SK-N-SH treated with all-trans-retinoic acid at 6 μM for 48 hours (cell line): ENCODE results near the gene NCAM2.

Experiments
- ARNTL ChIP-seq: fragments of 450-650 bp; formaldehyde crosslinking; IDR thresholded peaks from 2 replicates; pipeline ENCODE4 v1.5.0; 2020; ENCODE audit warnings: low read depth, mild to moderate bottlenecking, moderate library complexity, borderline replicate concordance
- CREB5 ChIP-seq: fragments of 250-450 bp; sonication (Bioruptor Pico); IDR thresholded peaks from 2 replicates; pipeline ENCODE4 v1.5.1; 2020; ENCODE audit warnings: low read depth, mild to moderate bottlenecking, moderate library complexity
- GLIS3 ChIP-seq: fragments of 250-450 bp; sonication (Bioruptor Pico); IDR thresholded peaks from 2 replicates; pipeline ENCODE4 v1.5.0; 2020; ENCODE audit warnings: mild to moderate bottlenecking, moderate library complexity
- ISL1 ChIP-seq: fragments of 250-450 bp; sonication (Bioruptor Pico); IDR thresholded peaks from 2 replicates; pipeline ENCODE4 v2.1.2; 2022; ENCODE audit warnings: mild to moderate bottlenecking, moderate library complexity
- PATZ1 ChIP-seq: fragments of 250-450 bp; sonication (Bioruptor Pico); IDR thresholded peaks from 2 replicates; pipeline ENCODE4 v1.8.0; 2020; ENCODE audit warnings: mild to moderate bottlenecking, moderate library complexity, borderline replicate concordance
- RARB ChIP-seq: fragments of 250-450 bp; sonication (Bioruptor Pico); IDR thresholded peaks from 2 replicates; pipeline ENCODE4 v1.8.0; 2021; ENCODE audit warnings: mild to moderate bottlenecking, moderate library complexity
- ZFP3 ChIP-seq: fragments of 250-450 bp; sonication (Bioruptor Pico); IDR thresholded peaks from 2 replicates; pipeline ENCODE4 v1.5.0; 2020; ENCODE audit warnings: mild to moderate bottlenecking, moderate library complexity

- no peak for TF ChIP-seq PATZ1
- no peak for TF ChIP-seq GLIS3 (CRISPR knock-in tag)
- no peak for TF ChIP-seq ARNTL (CRISPR knock-in tag)
- TF ChIP-seq ZFP3 = no peak
- TF ChIP-seq RARB (CRISPR knock-in tag) = no peak
- TF ChIP-seq ISL1 (CRISPR knock-in tag) = no peak
- TF ChIP-seq CREB5 (CRISPR knock-in tag) = no peak
These were observed 9.4 kb downstream of the NCAM2 start for GRCh38 chr21:21007606-21008005.
